NCI-H146 (cell line): ENCODE measurements around the gene CACNB2.
A peak's percentile ranks its signal among the peaks of the same experiment; 100 is the strongest.
"Not testable (repeated sequence)": the region's sequence is repeated elsewhere in the genome, so short reads cannot be mapped to it uniquely, and the experiment has no call there.

Experiments used
- DNase-seq: peaks from one replicate; lab custom pipeline; 2025; lab: John Stamatoyannopoulos, UW

Gene CACNB2

DNA sequence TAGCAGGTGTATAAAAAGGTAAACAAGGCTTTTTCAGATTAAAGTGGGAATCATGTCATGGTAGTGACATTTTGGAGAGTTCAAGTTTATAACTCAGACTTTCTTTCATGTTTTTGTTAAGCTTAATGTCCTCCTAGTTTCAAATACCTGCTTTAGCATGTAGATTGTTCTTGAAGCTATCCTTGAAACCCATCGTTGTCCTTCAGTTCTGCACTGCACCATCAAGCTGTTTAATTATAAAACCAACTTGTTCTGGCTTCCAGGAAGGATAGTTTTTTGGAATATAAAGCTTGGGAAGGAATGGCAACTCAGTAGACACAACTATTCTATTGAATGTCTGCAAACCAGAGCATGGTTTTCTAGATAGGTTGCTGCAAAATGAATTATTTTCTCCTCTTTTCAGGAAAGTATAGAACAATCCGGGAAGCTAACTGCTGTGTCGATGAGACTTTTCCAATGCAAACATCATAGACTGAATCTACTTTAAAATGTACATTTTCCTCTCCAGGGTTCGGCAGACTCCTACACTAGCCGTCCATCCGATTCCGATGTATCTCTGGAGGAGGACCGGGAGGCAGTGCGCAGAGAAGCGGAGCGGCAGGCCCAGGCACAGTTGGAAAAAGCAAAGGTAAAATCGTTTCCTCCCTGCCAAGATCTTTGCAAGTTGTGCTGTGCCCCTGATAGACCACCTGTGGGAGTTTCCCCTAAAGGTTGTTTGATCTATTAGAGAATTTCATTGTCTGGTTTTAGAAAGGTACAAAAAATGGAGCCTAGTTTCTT lies 261.4 kb downstream of the CACNB2 start:
- no peak for DNase-seq

- no peak for DNase-seq
Observed at GRCh38 chr10:18402853-18403252, 262.6 kb downstream of the CACNB2 start.

GRCh38 chr10:18404530-18404929 lies 264.3 kb downstream of the CACNB2 start:
- no peak for DNase-seq

DNA sequence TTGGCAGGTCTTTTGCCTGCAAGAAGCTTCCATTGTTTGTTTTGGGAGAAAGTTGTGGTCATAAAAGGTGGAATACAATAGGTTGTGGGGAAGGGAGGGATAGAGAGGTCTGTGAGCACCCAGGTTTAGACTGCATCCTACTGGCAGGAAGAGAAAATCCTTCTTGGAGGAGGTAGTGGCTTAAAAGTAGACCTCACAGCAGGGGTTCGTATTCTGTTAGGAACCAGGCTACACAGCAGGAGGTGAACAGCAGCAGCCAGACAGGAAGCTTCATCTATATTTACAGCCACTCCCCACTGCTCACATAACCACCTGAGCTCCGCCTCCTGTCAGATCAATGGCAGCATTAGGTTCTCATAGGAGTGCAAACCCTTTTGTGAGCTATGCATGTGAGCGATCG lies 265.9 kb downstream of the CACNB2 start:
- DNase-seq, result peak; percentile 36

DNA sequence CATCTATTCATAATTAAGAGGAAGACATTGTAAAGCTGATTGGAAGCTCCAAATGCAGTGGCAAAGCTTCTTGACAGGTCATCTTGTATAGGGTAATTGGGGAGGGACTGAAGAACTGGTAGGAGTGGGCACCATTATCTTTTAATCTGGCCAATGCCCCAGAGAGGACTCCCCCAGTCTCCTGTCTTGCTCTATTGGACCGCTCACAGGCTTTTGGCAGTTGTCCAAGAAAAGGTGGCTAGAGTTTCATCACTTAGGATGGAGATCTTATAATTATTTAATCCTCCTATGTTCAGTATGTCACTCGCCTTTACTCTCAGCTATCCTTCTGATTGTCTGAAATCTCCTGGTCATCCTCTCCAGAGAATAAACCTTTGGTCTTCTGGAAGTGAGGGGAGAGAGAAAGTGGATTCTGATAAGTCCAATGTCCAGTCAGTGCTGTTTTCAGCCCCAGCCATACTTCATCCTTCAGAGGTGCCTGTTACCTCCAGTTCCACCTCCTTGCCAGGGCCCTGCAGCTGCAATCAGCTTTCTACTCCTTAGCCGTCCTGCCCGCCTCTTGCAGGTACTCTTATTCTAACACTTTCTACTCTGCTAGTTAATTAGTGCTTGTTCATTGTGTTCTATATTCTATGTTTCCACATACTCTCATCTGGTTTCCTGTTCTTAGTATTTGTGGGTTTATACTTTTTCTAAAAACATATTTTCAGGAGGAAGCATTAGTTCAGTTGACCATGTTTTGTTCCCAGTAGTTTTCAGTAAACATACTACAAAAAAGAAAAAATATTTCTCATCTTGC lies 269.6 kb downstream of the CACNB2 start:
- no peak for DNase-seq

DNA sequence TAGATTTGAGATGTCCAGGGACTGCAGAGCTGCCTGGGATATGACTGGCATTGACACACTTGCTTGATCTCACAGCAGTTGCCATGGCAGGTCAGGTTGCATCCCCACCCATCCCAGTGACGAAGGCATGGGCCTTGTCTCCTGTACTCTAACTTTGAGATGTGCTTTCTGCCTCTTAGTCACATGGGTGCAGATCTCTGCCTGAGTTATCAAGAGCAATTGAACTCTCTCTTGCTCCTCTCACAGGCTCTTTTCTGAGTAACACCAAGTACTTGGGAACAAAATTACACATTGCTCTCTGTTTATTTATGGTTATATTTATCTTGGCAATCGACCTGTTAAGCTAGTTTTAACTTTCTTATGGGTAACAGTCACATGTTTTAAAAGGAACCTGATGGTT lies 273.8 kb downstream of the CACNB2 start:
- no peak for DNase-seq

DNA sequence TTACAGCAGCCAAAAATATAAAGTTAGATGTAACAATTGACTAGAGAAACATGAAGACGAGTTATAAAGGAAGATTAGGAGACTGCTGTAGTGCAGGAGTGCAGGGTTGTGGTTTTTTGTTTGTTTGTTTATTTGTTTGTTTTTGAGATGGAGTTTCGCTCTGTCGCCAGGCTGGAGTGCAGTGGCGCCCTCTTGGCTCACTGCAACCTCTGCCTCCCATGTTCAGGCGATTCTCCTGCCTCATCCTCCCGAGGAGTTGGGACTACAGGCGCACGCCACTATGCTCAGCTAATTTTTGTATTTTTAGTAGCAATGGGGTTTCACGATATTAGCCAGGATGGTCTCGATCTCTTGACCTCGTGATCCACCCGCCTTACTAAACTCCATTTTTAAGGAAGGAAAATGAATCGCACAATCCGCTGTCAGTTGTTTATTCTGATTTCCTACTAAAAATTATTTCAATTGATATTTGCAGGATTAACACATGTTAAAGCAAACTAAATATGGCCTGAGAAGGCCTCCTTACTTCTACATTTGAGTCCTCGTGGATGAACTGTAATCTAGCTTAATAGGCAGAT lies 277.8 kb downstream of the CACNB2 start:
- no peak for DNase-seq

DNA sequence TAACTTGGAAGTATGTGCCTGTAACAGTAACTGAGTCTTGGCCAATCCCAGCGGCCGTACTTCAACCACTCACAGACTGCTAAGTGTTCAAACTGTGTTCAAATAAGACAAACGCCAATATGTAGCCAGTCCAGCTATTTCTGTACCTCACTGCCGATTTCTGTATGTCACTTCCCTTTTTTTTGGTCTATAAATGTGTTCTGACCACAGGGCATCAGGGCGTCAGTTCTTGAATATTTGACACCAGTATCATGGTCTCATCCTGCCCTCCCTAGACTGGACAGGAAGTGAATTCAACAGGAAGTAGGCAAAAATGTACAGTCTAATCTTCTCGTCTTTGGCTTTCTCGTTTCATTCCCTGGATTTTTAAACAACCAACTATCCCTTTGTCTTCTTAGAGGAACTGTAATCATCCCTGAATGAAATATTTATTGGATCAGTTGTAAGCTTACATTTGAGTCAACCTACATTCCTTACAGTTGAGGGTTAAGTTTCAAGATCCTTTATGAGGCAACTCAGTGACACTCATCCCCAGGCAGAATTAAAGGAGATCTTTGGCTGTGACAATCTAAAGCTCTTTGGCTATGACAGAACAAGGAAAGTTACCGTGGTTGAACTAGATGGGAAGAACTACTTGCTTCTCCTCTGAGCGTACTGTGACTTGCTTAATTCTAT lies 278.5 kb downstream of the CACNB2 start:
- DNase-seq, result no peak

- no peak for DNase-seq
Observed at GRCh38 chr10:18419945-18420344, 279.7 kb downstream of the CACNB2 start.

GRCh38 chr10:18421726-18422293 lies 281.6 kb downstream of the CACNB2 start:
- DNase-seq, result no peak

DNA sequence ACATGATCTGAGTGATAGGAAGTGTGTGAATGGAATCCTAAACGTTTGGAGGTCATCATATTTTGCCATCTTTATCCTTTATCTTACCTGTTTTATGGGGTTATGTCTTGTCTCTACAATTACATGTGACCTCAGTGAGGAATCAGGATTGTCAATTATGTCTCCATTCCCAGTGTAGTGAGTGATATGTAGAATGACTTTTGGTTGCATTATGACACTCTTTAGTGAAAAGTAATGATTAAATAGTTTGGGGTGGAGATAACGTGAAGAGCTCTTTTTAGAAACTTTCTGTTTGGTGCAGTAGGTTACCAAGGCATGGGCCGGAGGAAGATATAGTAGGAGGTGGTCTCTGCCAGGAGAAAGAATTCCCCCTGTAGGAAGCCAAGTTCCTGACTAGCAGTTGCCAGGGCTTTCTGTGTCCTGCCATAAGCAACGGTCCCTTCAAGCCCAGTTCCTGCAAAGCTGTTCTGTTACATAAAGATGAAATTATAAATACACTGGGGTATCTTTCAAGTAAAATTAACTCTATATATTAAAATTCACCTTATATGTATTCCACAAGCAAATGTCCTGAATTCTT lies 282.9 kb downstream of the CACNB2 start:
- no peak for DNase-seq

- no peak for DNase-seq
Observed at GRCh38 chr10:18424200-18424599, 284.0 kb downstream of the CACNB2 start.

- no peak for DNase-seq
Observed at GRCh38 chr10:18429335-18429734, 289.1 kb downstream of the CACNB2 start.

DNA sequence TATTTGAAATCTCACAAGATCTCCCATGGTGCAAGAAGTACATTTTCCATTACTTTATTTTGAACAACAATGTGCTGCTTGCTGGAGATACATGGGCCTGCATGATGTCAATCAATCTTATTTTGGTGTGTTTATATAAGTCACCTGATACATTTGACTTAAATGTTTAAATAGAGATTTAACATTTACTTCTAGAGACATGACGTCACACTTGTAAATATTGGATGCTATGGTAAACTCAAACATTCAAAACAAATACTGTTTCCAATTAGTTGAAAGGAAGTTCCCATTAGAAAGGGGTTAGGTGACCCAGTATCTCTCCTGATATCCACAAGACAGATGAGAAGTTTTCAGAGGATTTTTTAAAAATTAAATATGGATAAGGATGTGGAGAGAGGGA lies 296.7 kb downstream of the CACNB2 start:
- peak; percentile 27 for DNase-seq

- DNase-seq, result no peak
Observed at GRCh38 chr10:18437486-18437885, 297.3 kb downstream of the CACNB2 start.

GRCh38 chr10:18438361-18439126 lies 298.3 kb downstream of the CACNB2 start:
- no peak for DNase-seq

DNA sequence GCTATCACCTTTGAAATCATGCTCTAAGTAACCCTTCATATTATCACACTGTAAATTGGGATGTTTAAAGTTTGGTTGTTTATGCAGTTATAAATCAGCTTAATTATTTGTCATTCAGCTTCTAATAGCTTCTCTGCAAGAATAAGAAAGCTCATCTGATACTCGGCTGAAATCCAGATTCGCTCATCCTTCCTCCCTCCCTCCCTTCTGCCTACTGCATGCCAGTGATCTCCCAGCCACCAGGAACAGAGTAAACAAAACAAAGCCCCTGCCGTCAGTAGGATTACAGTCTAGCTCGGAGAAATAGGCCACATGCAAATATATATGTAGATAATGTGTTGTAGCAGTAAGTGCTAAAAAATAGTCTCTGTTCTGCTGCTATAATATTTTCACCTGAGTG lies 299.4 kb downstream of the CACNB2 start:
- no peak for DNase-seq

DNA sequence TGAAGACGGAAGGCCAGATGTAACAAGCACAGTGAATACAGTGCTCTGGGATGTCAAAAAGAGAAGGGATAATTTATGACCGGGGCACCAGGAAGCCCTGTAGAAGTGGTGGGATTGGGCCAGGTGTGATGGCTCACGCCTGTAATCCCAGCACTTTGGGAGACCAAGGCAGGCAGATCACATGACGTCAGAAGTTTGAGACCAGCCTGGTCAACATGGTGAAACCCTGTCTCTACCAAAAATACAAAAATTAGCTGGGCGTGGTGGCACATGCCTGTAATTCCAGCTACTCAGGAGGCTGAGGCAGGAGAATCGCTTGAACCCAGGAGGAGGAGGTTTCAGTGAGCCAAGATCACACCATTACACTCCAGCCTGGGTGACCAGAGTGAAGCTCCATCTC lies 305.4 kb downstream of the CACNB2 start:
- not testable (repeated sequence) for DNase-seq

DNA sequence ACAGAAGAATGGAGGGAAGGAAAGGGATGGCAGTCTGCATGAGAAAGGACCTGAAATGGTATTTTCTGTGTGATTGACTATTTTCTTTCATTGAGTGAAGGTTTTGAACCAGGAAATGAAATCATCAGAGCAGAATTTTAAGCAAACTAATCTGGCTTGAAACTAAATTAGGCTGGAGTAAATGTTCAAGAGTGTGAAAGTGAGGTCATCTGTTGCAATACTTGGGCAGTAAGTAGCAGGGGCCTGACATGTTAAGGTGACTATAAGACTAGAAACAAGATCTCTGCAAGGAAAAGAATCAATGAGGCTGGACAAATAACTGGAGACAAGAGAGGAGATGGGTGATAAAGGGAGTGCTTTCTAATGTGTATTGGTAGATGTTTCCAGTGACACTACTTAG lies 306.0 kb downstream of the CACNB2 start:
- DNase-seq, result no peak

GRCh38 chr10:18449611-18450026 lies 309.4 kb downstream of the CACNB2 start:
- DNase-seq, result no peak

DNA sequence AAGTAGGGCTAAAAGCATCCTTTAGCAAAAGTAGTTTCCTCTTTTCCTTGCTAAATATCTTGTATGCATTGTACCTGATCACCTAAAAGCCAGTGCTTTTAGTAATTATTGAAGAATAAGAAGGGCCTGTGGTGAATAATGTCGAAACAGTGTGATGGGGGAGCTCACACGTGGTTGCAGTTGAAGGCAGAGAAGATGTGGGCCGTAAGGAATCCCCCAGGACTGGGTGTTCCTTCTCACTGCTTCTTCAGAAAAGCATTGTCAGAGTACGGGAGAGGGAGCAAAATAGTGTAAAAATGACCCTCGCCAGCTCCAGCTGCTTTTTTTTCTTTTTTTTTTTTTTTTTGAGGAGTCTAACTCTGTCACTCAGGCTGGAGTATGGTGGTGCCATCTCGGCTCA lies 310.1 kb downstream of the CACNB2 start:
- DNase-seq, result no peak
